ENCODE results near the gene GID8.

The GID8 gene

DNA sequence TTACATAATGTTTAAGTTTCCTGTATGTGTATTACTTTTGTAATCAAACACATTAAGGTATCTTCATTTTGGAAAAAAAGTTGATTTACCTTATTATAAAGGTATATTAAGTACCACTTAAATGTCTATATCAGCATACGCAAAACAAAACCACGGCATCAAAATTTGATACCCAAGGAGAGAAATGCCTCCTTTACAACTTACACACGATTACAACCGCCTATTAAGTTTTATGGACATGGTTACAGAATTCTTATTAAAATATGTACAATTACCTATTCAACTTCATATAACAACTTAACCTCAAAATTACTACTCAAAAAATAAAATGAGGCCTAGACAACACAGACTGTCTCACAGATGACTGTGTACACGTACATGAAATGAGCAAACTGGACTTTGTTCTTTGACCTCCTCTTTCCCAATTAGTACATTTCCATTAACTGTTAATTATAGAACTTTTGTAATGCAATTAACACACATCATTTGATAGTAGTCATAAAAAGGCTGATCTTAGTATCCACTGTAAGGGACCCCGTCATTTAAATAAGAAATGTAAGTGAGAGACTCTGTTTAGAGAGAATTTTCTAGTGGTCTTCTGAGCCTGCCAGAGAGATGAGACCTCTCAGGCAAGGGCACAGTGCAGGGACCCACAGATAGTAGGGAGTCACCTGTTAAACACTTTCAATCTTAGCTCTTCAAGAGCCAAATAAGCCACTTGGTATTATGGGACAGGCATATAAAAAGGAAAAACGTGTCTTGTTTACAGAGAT lies 14.1 kb upstream of the GID8 start:
- Mint-ChIP-seq H3K27me3 (no peaks in the 10 kb centered on the region), H3K4me1 (peaks cover 81% of the 10 kb centered on the region)

DNA sequence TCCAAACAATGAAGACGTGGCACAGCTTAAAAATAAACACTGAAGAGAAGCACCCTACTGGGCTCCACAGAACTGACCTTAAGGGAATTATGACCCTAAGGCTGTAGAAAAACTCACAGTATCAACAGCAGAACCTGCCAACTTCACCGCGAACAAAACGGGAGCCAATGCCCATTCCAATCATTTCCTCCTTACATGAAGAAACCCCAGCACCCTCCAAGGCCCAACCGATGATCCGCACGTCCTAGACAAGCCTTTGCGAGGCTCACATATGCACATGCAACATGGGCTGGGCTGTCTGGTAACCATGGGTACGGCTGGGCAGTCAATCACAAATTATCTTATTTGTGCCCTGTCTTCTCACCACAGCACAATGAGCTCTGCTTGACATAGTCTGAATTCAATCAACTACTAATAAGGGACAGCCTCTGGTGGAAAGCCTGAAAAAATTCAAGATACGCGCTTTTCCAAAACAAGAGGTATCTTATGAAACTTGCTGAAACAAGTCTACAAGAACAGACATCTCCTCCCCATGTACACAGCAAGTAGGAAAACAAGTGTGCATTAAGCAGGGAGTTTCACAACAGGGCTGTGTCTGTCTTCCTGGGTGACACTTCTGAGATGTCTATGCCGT lies 13.4 kb upstream of the GID8 start:
- Mint-ChIP-seq H3K9me3 (no peaks in the 10 kb centered on the region), H3K27ac (peak overlapping the region; percentile 95), H3K36me3 (no peaks in the 10 kb centered on the region), H3K4me3 (peak overlapping the region; percentile 91), H3K27me3 (no peaks in the 10 kb centered on the region), H3K4me1 (peaks cover 78% of the 10 kb centered on the region)
- no peak for ATAC-seq

More for the DNA sequence above, 14.1 kb upstream of the GID8 start:
- Mint-ChIP-seq H3K27ac (no peak overlapping the region), H3K4me3 (peak overlapping the region; percentile 91), H3K36me3 (no peaks in the 10 kb centered on the region), H3K9me3 (no peaks in the 10 kb centered on the region)
- no peak for ATAC-seq

GRCh38 chr20:62925076-62925419 lies 12.9 kb upstream of the GID8 start:
- Mint-ChIP-seq H3K4me1 (peaks cover 78% of the 10 kb centered on the region), H3K27ac (peak overlapping the region; percentile 95), H3K4me3 (peak overlapping the region; percentile 91), H3K27me3 (no peaks in the 10 kb centered on the region), H3K36me3 (no peaks in the 10 kb centered on the region), H3K9me3 (no peaks in the 10 kb centered on the region)
- ATAC-seq, result no peak

- no peaks in the 10 kb centered on the region for H3K27me3 Mint-ChIP-seq
- ATAC-seq, result peak; percentile 56
- no peaks in the 10 kb centered on the region for H3K36me3 Mint-ChIP-seq
- H3K4me1 Mint-ChIP-seq, result peaks cover 78% of the 10 kb centered on the region
- H3K9me3 Mint-ChIP-seq, result no peaks in the 10 kb centered on the region
- peak overlapping the region; percentile 91 for H3K4me3 Mint-ChIP-seq
- peak overlapping the region; percentile 95 for H3K27ac Mint-ChIP-seq
Observed at GRCh38 chr20:62925420-62926228, 12.3 kb upstream of the GID8 start.

DNA sequence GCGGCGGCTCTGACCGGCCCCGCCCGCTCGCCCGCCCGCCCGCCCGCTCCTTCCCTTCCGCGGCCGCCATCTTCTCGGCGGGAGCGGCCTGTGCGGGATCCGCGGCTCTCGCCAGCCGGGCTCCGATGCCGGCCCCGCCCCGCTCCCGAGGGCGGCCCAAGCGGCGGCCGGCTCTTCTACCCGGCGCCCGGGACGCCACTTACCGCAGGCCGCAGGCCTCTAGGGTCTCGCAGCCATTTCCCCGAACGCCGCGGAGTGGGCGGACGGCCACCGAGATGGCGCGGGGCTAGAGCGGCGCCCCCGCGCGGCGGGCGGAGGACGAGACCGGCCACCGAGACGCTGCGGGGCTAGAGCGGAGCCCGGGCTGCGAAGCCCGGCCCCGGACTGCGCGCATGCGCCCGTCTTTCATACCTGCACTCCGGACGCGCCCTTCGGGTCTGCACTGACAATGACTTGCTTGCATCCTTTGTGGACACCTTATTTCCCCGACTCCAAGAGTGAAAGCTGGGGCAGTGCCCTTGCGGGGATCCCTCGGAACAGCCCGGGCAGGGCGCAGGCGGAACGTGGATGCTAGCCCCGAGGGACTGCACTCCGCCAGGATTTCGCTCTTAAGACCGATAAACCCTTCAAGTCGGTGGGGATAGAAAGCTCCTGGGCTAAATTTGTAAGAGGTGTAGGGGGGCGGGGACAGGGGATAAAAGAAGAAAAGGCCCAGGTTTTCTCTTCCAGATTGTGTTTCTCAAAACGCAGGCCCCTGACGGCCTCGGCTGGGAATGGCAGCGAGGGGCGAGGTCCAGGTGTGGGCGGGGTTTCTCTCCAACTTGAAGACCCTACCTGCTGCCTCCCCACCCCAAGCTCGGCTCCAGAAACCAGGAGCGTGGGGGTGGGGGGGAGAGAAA lies 11.5 kb upstream of the GID8 start, which contains the start of gene DIDO1:
Gene DIDO1, minus strand, starts transcription at position 277 of the 899 bp plus-strand sequence.
- Mint-ChIP-seq H3K36me3 (no peaks in the 10 kb centered on the region), H3K27me3 (no peaks in the 10 kb centered on the region), H3K4me3 (peak within 1 kb of the TSS; percentile 94), H3K27ac (peak within 1 kb of the TSS; percentile 95), H3K4me1 (peaks cover 76% of the 10 kb centered on the region), H3K9me3 (no peaks in the 10 kb centered on the region)
- ATAC-seq, result peak; percentile 95

- peak overlapping the region; percentile 94 for H3K4me3 Mint-ChIP-seq
- no peaks in the 10 kb centered on the region for H3K27me3 Mint-ChIP-seq
- peak overlapping the region; percentile 95 for H3K27ac Mint-ChIP-seq
- H3K9me3 Mint-ChIP-seq, result no peaks in the 10 kb centered on the region
- H3K36me3 Mint-ChIP-seq, result no peaks in the 10 kb centered on the region
- ATAC-seq, result no peak
- peaks cover 79% of the 10 kb centered on the region for H3K4me1 Mint-ChIP-seq
Observed at GRCh38 chr20:62927128-62927705, 10.7 kb upstream of the GID8 start.

DNA sequence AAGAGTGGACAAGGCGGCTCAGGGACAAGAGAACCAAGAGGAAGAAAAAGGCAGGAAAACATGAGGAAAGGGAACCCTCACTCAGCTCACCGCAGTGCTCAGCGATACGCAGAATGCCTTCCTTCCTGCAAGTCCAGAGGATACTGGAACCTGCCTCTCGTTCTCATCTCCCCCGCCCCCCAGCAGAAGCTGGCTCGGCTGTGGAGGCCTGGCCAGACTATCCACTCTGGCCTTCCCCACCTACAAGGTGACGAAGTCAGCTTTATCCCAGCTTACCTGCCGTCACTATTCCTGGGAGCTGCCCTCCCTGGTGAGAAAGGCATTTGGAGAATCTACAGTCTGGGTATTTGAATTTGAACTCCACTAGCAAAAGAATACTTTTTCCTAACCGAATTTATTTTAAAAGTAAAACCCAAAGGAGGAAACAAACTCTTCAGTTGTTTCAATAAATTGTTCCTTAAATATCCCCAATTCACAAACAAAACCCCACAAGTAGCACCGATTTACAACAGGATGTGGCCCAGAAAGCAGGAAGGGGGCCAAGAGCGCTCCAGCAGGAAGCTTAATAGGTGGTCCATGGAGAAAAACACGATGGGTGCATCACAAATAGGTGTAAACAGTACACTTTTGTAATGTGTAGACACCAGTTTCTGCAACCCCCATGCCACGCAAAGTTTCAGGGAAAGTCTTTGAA lies 9.6 kb upstream of the GID8 start:
- H3K9me3 Mint-ChIP-seq, result no peaks in the 10 kb centered on the region
- H3K4me1 Mint-ChIP-seq, result peaks cover 72% of the 10 kb centered on the region
- H3K27me3 Mint-ChIP-seq, result no peaks in the 10 kb centered on the region
- ATAC-seq, result no peak
- peak overlapping the region; percentile 95 for H3K27ac Mint-ChIP-seq
- H3K4me3 Mint-ChIP-seq, result peak overlapping the region; percentile 92
- H3K36me3 Mint-ChIP-seq, result no peaks in the 10 kb centered on the region

- Mint-ChIP-seq H3K27ac (peak overlapping the region; percentile 95), H3K9me3 (no peaks in the 10 kb centered on the region), H3K36me3 (no peaks in the 10 kb centered on the region), H3K4me1 (peaks cover 68% of the 10 kb centered on the region), H3K4me3 (peak overlapping the region; percentile 92), H3K27me3 (no peaks in the 10 kb centered on the region)
- peak; percentile 55 for ATAC-seq
Observed at GRCh38 chr20:62929051-62929538, 8.9 kb upstream of the GID8 start.

- H3K36me3 Mint-ChIP-seq, result no peaks in the 10 kb centered on the region
- no peak overlapping the region for H3K4me3 Mint-ChIP-seq
- H3K27me3 Mint-ChIP-seq, result no peaks in the 10 kb centered on the region
- peaks cover 52% of the 10 kb centered on the region for H3K4me1 Mint-ChIP-seq
- no peak for ATAC-seq
- H3K9me3 Mint-ChIP-seq, result no peaks in the 10 kb centered on the region
- H3K27ac Mint-ChIP-seq, result no peak overlapping the region
Observed at GRCh38 chr20:62931464-62931863, 6.5 kb upstream of the GID8 start.

GRCh38 chr20:62933966-62934365 lies 4.0 kb upstream of the GID8 start:
- Mint-ChIP-seq H3K27ac (no peak overlapping the region), H3K36me3 (no peaks in the 10 kb centered on the region), H3K9me3 (no peaks in the 10 kb centered on the region), H3K4me3 (no peak overlapping the region), H3K27me3 (no peaks in the 10 kb centered on the region), H3K4me1 (peaks cover 34% of the 10 kb centered on the region)
- no peak for ATAC-seq

GRCh38 chr20:62935204-62935967 lies 2.6 kb upstream of the GID8 start:
- peaks cover 37% of the 10 kb centered on the region for H3K4me1 Mint-ChIP-seq
- no peaks in the 10 kb centered on the region for H3K9me3 Mint-ChIP-seq
- no peaks in the 10 kb centered on the region for H3K27me3 Mint-ChIP-seq
- no peak overlapping the region for H3K27ac Mint-ChIP-seq
- no peak overlapping the region for H3K4me3 Mint-ChIP-seq
- no peak for ATAC-seq
- H3K36me3 Mint-ChIP-seq, result peaks cover 6% of the 10 kb centered on the region

GRCh38 chr20:62935968-62936585 lies 1.9 kb upstream of the GID8 start:
- Mint-ChIP-seq H3K4me1 (peaks cover 36% of the 10 kb centered on the region), H3K9me3 (no peaks in the 10 kb centered on the region), H3K27me3 (no peaks in the 10 kb centered on the region), H3K36me3 (peaks cover 6% of the 10 kb centered on the region), H3K27ac (no peak overlapping the region), H3K4me3 (peak overlapping the region; percentile 87)
- ATAC-seq, result no peak

Measured in stimulated activated memory B cell treated with anti-CD40 and anti-IgM and Interleukin-4, amounts not matched to agents 10 μg/mL and 1 μg/mL and 100 μg/mL, for 72 hours (primary cell).